MCF 10A (cell line): ENCODE results near the gene ANKRD28. TPM values are rescaled to one million over a fixed set of nuclear protein-coding genes. Genes with fewer than 3 reads are reported as not detected.

Experiments
- BruUV-seq: library from RNA; stranded (reverse); fragments of 400-500 nt; replicated peaks from 2 replicates; lab custom pipeline; 2021; lab: Mats Ljungman, UMichigan
- CTCF ChIA-PET: fragments of 300-600 bp; sonication (Branson Sonifier 250); formaldehyde crosslinking; extraction: SDS; loops from one replicate; lab custom pipeline; 2021; ENCODE audit warnings: antibody characterized with exemption, inconsistent platforms; lab: Yijun Ruan, JAX
- POLR2A ChIA-PET: fragments of 300-600, 350-650 bp; sonication (Branson Sonifier 250); formaldehyde crosslinking; extraction: SDS; loops from one replicate; lab custom pipeline; 2020; ENCODE audit warnings: antibody characterized with exemption, inconsistent platforms; lab: Yijun Ruan, JAX
- DNase-seq: peaks from one replicate; pipeline ENCODE4 v3.0.0-alpha.2; 2018; ENCODE audit not compliant: unreplicated experiment
- H3K27ac Mint-ChIP-seq: one replicate; pipeline ENCODE4 v1.8.0; 2022; ENCODE audit warnings: mild to moderate bottlenecking, low read depth, mixed read lengths; ENCODE audit not compliant: unreplicated experiment
- H3K27me3 Mint-ChIP-seq: one replicate; pipeline ENCODE4 v1.8.0; 2022; ENCODE audit warnings: mixed read lengths; ENCODE audit not compliant: insufficient read depth, unreplicated experiment
- H3K36me3 Mint-ChIP-seq: one replicate; pipeline ENCODE4 v1.8.0; 2022; ENCODE audit warnings: mild to moderate bottlenecking, moderate library complexity, mixed read lengths; ENCODE audit not compliant: insufficient read depth, unreplicated experiment
- H3K4me1 Mint-ChIP-seq: one replicate; pipeline ENCODE4 v1.8.0; 2022; ENCODE audit warnings: mixed read lengths; ENCODE audit not compliant: insufficient read depth, unreplicated experiment
- H3K4me3 Mint-ChIP-seq: one replicate; pipeline ENCODE4 v1.8.0; 2022; ENCODE audit warnings: mild to moderate bottlenecking, moderate library complexity, mixed read lengths; ENCODE audit not compliant: unreplicated experiment
- H3K9me3 Mint-ChIP-seq: one replicate; pipeline ENCODE4 v1.8.0; 2022; ENCODE audit warnings: mixed read lengths; ENCODE audit not compliant: unreplicated experiment
- intact Hi-C: fragments of 100-400 bp; cut with micrococcal nuclease; formaldehyde crosslinking; loops from 2 replicates; pipeline ENCODE4 v1.14.1; 2022
- total RNA-seq: library from RNA; stranded (reverse); gene quantifications from 2 replicates; pipeline ENCODE4 v1.2.3, GENCODE V29; 2022
- TF ChIP-seq, protein P1 (sequence below): fragments of 200-600 bp; IDR thresholded peaks from one replicate; pipeline ENCODE4 v1.8.0; 2022; ENCODE audit warnings: antibody characterized with exemption, mild to moderate bottlenecking; ENCODE audit not compliant: unreplicated experiment

The ANKRD28 gene
- total RNA-seq, 1 experiment from 2014 or later = 79.0 TPM

DNA sequence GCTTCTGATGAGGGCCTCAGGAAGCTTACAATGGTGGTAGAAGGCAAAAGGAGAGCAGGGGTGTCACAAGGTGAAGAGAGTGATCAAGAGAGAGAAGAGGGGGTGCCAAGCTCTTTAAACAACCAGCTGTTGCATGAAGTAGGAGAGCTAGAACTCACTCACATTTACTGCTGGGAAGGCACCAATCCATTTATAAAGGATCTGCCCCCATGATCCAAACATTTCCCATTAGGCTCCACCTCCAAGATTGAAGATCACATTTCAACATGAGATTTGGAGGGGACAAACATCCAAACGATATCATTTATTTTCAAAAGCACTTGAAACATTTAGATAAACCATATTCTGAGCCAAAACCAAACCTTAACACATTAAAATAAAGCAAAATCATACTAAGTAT is 26.3 kb downstream of the ANKRD28 start:
- BruUV-seq = no TSS peak
- Mint-ChIP-seq H3K27me3 (no peaks in the 10 kb centered on the region), H3K9me3 (no peaks in the 10 kb centered on the region), H3K36me3 (peaks cover 62% of the 10 kb centered on the region), H3K4me1 (peaks cover 24% of the 10 kb centered on the region), H3K27ac (peak overlapping the region; percentile 60), H3K4me3 (no peak overlapping the region)
- intact Hi-C loops = no loop called here
- ChIA-PET POLR2A (interaction anchor here (0.6 to 6.0 kb wide), 7 partner anchors 9 to 415 kb away, joined by 3 to 42 read pairs (median 4); partner anchors contain the start of gene ANKRD28), CTCF (interaction anchor here (1.2 kb wide), 1 partner anchor 10 kb away, joined by 3 read pairs; no protein-coding TSS in a partner anchor)
- no peak for DNase-seq
- TF ChIP-seq, protein P1, sequence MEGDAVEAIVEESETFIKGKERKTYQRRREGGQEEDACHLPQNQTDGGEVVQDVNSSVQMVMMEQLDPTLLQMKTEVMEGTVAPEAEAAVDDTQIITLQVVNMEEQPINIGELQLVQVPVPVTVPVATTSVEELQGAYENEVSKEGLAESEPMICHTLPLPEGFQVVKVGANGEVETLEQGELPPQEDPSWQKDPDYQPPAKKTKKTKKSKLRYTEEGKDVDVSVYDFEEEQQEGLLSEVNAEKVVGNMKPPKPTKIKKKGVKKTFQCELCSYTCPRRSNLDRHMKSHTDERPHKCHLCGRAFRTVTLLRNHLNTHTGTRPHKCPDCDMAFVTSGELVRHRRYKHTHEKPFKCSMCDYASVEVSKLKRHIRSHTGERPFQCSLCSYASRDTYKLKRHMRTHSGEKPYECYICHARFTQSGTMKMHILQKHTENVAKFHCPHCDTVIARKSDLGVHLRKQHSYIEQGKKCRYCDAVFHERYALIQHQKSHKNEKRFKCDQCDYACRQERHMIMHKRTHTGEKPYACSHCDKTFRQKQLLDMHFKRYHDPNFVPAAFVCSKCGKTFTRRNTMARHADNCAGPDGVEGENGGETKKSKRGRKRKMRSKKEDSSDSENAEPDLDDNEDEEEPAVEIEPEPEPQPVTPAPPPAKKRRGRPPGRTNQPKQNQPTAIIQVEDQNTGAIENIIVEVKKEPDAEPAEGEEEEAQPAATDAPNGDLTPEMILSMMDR = no peak

DNA sequence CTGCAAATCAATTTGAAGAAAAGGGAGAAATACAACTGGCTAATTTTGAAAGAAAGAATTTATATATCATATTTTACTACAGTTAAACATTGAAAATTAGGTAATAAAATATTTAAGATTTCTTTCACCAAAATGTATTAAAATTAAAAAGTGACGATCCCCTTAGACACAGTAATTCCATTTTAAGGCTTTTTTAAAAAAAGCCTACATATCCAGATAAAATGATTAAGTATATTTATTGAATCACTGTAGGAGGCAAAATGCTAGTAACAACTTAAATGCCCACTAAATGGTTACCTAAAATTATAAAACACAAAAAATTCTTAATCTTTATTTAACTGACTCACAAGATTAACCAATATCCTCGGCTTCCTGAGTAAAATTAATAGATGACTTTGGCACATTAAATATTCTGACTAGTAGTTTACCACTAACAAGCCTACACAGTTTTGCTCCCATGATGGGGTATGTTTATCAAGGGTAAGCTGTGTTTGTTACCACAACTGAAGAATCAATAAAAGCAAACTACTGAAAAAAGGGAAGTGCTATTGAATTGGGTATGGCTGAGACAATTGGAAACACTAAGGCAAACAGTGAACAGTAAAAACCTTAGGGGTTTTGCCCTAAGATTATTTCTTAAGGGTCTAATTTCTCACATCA is 28.4 kb downstream of the ANKRD28 start:
- intact Hi-C loops = loop anchor here (1.0 kb wide), 1 partner anchor 26 kb away; no protein-coding TSS in a partner anchor
- Mint-ChIP-seq H3K4me1 (peaks cover 24% of the 10 kb centered on the region), H3K9me3 (no peaks in the 10 kb centered on the region), H3K4me3 (peak overlapping the region; percentile 28), H3K36me3 (peaks cover 68% of the 10 kb centered on the region), H3K27ac (peak overlapping the region; percentile 81), H3K27me3 (no peaks in the 10 kb centered on the region)
- TF ChIP-seq, protein P1 = no peak
- BruUV-seq = TSS peak; percentile 97
- DNase-seq = peak; percentile 9
- ChIA-PET CTCF (interaction anchor here (0.6 to 2.3 kb wide), 2 partner anchors 12 to 176 kb away, joined by 3 to 6 read pairs; no protein-coding TSS in a partner anchor), POLR2A (interaction anchor here (0.7 to 6.0 kb wide), 10 partner anchors 8 to 38 kb away, joined by 3 to 42 read pairs (median 7); partner anchors contain the start of gene ANKRD28)

DNA sequence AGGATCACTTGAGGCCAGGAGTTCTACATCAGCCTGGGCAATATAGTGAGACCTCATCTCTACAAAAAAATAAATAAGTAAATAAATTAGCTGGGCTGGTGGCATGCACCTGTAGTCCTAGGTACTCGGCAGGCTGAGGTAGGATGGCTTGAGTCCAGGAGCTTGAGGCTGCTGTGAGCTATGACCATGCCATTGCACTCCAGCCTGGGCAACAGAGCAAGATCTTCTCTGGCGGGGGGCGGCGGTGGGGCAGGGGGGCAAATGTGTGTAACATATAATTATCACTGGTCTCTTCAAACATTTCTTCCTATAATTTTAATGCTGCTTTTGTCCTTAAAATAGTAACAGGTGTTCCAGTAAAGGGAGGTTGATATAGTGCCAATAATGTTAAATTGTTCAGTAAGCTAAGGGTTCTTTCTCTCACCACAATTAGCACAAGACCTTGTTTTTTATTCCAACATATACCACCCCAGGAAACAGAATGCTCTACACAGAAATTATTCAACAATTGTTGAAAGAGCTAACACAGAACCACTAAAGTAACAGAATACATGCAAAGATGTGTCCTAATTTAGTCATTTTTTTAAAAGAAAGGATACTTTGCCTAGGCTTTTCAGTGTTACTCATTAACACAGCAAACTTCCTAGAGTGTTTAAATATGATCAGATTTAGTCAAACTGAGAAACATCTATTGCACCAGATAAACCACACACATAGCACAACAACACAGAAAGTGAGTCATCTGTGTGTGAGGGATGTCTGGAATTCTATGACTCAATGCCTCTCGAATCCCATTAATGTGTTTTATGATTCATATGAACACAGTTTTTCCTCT is 29.1 kb downstream of the ANKRD28 start:
- ChIA-PET POLR2A (interaction anchor here (0.6 to 6.0 kb wide), 16 partner anchors 9 to 561 kb away, joined by 3 to 42 read pairs (median 4); partner anchors contain the start of gene ANKRD28), CTCF (interaction anchor here (0.7 to 2.3 kb wide), 6 partner anchors 9 to 133 kb away, joined by 3 to 6 read pairs (median 4); no protein-coding TSS in a partner anchor)
- Mint-ChIP-seq H3K27ac (peak overlapping the region; percentile 81), H3K27me3 (no peaks in the 10 kb centered on the region), H3K36me3 (peaks cover 68% of the 10 kb centered on the region), H3K4me1 (peaks cover 24% of the 10 kb centered on the region), H3K9me3 (no peaks in the 10 kb centered on the region), H3K4me3 (peak overlapping the region; percentile 28)
- TF ChIP-seq, protein P1 = no peak
- peak; percentile 96 for DNase-seq
- intact Hi-C loops = loop anchor here (1.0 kb wide), 1 partner anchor 27 kb away; no protein-coding TSS in a partner anchor
- BruUV-seq = TSS peak; percentile 56
